PFSK-1 (cell line): ENCODE results near the gene S100A2.

ENCODE experiments used
- POLR2AphosphoS5 ChIP-seq: IDR thresholded peaks from 2 replicates; pipeline ENCODE4 v1.6.1; 2012; ENCODE audit warnings: low read depth, mild to moderate bottlenecking, control low read depth, low read length, moderate library complexity
- SIN3A ChIP-seq: IDR thresholded peaks from 2 replicates; pipeline ENCODE4 v1.6.1; 2012; ENCODE audit warnings: mild to moderate bottlenecking, low read length, moderate library complexity, borderline replicate concordance; ENCODE audit not compliant: insufficient read depth
- TAF1 ChIP-seq: IDR thresholded peaks from 2 replicates; pipeline ENCODE4 v1.6.1; 2012; ENCODE audit warnings: low read length, control low read depth, borderline replicate concordance; ENCODE audit not compliant: insufficient read depth
- TF ChIP-seq, protein P1 (sequence below), 2 experiments: IDR thresholded peaks; 2 replicates each; pipeline versions ENCODE4 v1.6.1 to v1.8.0; 2011 to 2012; ENCODE audit warnings: low read depth in 2 of 2, low read length in 2 of 2, control low read depth in 1 of 2, inconsistent platforms in 1 of 2, mild to moderate bottlenecking in 1 of 2, moderate library complexity in 1 of 2; ENCODE audit not compliant: insufficient read depth in 1 of 2

DNA sequence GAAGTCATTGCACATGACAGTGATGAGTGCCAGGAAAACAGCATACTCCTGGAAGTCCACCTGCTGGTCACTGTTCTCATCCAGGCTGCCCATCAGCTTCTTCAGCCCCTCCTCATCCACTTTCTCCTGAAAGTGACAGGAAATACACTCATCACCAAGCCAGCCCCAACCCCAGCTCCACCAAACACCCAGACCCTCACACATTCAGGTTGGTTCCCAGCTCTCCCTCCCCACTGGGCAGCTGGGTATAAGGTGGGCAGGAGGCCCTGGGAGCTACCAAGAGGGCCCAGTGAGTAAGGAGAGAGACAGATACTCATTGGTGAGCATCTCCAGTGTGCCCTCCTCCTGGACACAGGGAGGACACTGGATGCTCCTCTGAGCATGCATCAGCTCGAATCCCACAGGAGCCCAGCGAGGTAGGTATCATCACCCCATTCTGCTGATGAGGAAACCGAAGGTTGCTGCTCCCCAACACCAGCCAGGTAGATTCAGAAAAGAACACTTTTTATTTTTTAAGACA lies 4.1 kb downstream of the S100A2 start:
- TF ChIP-seq, protein P1, sequence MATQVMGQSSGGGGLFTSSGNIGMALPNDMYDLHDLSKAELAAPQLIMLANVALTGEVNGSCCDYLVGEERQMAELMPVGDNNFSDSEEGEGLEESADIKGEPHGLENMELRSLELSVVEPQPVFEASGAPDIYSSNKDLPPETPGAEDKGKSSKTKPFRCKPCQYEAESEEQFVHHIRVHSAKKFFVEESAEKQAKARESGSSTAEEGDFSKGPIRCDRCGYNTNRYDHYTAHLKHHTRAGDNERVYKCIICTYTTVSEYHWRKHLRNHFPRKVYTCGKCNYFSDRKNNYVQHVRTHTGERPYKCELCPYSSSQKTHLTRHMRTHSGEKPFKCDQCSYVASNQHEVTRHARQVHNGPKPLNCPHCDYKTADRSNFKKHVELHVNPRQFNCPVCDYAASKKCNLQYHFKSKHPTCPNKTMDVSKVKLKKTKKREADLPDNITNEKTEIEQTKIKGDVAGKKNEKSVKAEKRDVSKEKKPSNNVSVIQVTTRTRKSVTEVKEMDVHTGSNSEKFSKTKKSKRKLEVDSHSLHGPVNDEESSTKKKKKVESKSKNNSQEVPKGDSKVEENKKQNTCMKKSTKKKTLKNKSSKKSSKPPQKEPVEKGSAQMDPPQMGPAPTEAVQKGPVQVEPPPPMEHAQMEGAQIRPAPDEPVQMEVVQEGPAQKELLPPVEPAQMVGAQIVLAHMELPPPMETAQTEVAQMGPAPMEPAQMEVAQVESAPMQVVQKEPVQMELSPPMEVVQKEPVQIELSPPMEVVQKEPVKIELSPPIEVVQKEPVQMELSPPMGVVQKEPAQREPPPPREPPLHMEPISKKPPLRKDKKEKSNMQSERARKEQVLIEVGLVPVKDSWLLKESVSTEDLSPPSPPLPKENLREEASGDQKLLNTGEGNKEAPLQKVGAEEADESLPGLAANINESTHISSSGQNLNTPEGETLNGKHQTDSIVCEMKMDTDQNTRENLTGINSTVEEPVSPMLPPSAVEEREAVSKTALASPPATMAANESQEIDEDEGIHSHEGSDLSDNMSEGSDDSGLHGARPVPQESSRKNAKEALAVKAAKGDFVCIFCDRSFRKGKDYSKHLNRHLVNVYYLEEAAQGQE (IDR thresholded peaks at IDR 0.05; ENCODE audit: insufficient read depth in 1 of 2, low read depth in 2 of 2, low read length in 2 of 2) = no peak
- no peak for TF ChIP-seq POLR2AphosphoS5
- no peak for TF ChIP-seq TAF1
- no peak for TF ChIP-seq SIN3A
